ENCODE results near the gene NOL12.

NOL12 gene, protein sequence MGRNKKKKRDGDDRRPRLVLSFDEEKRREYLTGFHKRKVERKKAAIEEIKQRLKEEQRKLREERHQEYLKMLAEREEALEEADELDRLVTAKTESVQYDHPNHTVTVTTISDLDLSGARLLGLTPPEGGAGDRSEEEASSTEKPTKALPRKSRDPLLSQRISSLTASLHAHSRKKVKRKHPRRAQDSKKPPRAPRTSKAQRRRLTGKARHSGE

DNA sequence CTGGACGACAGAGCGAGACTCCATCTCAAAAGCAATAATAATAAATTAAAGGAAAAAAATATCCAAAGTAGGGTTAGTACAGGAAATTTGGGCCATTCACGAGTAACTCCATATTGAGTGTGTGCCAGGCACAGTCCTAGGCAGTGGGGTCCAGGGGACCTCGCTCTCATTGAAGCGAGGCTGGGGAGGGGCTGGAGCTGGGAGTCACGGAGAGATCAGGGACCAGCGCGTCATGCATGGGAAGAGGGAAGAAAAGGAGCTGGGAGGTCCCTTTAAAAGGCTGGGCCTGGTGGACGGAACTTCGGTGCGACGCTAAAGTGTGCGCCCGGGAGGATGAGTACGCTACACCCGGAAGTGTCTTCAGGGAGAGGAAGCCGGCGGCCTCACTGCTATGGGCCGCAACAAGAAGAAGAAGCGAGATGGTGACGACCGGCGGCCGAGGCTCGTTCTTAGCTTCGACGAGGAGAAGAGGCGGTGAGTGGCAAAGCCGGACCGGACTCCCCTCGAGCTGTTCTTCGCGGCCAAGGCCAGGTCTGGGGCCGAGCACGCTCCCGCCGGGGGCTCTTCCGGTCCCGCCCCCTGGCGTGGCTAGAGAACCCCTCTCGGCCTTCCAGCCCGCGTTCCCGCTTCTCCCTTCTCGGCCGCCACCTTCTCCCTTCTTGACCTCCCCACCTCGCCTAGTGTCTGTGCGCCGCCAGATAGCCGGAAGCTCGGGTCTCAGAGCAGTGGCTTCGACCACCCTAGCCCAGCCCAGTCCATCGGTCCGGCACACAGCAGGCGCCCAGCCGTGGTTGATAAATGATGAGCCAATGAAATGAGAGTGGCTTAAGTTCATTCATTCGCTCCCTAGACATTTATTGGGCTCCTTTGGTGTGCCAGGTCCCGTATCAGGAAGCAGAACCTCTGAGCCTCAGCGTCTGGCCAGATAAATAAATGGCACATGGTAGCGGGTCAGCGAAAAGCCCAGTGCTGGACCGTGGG lies at the start of gene NOL12:
Gene NOL12, plus strand, starts transcription at position 342 of the 981 bp plus-strand sequence. Its CDS starts 50 bp downstream, at position 392.
- H3K27ac ChIP-seq = peak within 1 kb of the TSS; percentile 81
- TF ChIP-seq, protein P1, sequence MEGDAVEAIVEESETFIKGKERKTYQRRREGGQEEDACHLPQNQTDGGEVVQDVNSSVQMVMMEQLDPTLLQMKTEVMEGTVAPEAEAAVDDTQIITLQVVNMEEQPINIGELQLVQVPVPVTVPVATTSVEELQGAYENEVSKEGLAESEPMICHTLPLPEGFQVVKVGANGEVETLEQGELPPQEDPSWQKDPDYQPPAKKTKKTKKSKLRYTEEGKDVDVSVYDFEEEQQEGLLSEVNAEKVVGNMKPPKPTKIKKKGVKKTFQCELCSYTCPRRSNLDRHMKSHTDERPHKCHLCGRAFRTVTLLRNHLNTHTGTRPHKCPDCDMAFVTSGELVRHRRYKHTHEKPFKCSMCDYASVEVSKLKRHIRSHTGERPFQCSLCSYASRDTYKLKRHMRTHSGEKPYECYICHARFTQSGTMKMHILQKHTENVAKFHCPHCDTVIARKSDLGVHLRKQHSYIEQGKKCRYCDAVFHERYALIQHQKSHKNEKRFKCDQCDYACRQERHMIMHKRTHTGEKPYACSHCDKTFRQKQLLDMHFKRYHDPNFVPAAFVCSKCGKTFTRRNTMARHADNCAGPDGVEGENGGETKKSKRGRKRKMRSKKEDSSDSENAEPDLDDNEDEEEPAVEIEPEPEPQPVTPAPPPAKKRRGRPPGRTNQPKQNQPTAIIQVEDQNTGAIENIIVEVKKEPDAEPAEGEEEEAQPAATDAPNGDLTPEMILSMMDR (conservative IDR thresholded peaks at IDR 0.05) = no peak

DNA sequence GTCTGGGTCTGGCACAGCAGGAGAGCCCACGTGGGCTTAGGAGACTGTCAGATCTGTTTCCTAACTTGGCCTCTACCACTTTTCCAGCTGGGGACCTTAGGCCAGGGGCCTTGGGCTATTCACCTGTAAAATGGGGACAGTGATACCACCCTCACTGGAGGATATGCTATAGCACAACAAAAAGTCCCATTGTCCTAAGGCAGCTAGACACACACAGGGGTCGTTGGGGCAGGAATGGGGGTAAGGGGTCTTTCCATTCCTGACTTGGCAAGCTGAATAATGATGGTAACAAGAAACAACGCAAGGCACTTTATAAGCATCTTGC lies 49.2 kb upstream of the NOL12 start:
- no peak overlapping the region for H3K27ac ChIP-seq
- TF ChIP-seq, protein P1 (conservative IDR thresholded peaks at IDR 0.05) = no peak

DNA sequence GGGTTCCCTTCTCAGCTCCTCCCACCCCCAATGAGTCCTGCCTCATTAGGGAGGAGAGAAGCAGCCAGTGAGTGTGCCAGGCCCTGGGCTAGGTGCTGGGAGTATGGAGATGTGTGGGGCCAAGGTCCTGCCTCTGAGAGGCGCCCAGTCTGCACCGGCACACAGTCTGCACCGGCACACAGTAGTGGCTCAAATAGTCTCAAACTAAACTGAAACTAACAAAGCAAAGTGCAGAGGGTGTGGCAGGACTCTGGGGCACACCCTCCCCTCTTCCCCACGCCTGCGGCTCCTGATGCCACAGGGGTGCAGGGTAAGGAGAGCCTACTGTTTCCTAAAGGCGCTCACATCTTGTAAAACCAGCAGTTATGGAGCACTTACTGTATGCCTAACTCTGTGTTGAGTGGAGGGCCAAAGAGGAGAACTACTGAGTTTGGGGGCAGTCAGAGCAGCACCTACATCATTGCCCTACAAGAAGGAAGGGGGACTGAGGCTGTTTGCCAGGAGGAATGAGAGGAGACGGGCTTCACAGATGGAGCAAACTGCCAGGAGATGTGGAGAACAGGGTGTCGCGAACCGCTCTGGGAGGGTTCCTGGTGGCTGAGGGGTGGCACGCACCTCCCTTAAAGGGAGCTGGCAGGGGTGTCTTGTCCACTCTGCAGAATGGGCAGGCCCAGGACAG lies 47.6 kb upstream of the NOL12 start:
- no peak overlapping the region for H3K27ac ChIP-seq
- TF ChIP-seq, protein P1 (conservative IDR thresholded peaks at IDR 0.05) = no peak

DNA sequence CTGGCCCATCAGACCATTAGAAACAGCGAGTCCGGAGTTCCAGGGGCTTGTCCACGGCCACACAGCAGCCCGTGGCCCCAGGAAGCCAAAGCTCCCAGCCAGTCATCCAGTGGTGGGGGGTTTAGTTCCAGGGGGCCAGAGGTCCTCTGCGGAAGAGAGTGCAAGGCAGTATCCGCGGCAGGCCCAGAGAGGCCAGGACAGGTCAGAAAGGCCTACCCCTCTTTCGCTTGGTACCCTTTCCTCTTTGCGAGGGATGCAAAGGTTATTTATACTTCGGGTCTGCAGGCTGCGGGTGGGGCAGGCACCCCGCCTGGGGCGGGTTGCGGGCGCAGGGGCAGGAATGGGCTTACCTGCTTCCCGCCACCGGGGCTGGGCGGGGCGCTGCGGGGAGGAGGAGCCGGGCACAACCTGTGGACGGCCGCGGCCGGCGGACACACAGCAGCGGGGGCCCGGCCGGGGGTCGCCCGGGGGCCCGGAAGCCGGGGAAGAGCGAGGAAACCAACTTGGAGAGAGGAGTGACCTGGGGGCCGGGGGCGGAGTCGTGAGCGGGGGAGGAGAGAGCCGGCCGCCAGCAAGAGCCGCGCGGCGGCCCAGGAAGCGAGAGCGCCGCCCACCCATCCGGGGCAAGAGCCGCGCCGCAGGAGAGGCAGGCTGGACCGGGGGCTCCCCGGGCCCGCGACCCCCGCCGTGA lies 46.9 kb upstream of the NOL12 start, which contains the start of gene SH3BP1:
Gene SH3BP1, plus strand, starts transcription at position 600 of the 691 bp plus-strand sequence. CDS start 119 bp downstream, outside the sequence.
- peak within 1 kb of the TSS; percentile 56; the same call in 1 of the 2 replicates for H3K27ac ChIP-seq
- TF ChIP-seq, protein P1 (conservative IDR thresholded peaks at IDR 0.05) = no peak

DNA sequence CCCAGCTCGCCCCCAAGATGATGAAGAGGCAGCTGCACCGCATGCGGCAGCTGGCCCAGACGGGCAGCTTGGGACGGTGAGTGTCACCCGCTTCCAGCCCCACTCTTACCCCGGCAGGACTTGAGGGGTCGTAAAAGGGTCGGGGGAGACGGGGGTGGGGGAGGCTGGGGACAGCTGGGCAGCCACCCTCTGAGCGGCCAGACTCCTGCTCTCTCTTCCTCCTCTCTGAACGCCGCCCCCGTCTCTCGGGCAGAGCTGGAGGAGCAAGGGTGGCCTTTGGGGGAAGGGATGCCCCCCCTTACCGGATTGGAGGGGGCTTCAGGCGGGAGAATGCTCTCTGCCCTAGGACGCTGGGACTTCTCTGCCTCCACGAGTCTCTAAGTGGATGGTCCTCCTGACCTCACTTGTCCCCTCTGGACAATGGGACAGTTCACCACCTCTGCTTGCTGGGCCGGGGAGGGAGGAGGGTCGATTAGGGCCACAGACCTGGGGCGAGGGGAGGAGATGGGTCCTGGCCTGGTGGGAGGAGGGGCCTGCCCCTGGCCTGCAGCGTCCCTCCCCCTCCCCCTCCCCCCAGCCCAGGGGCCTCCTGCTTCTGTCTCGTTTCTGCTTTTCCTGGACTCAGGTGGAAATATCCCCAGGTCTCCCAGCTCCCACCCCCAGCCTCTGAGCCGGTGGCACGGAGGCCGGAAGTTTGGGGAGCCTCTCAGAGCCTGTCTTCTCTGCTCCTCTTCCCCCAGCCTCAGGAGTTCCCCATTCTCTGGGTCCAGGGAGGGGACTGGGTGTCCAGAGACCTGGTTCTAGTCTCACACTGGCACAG lies 46.2 kb upstream of the NOL12 start:
- TF ChIP-seq, protein P1 (conservative IDR thresholded peaks at IDR 0.05) = no peak
- peak overlapping the region; percentile 56; the same call in 1 of the 2 replicates for H3K27ac ChIP-seq

All from VCaP (cell line).